NCI-H226 (cell line): ENCODE data around the gene RBM45.
"Not testable (repeated sequence)": the region's sequence is repeated elsewhere in the genome, so short reads cannot be mapped to it uniquely, and the experiment has no call there.

Source experiments
- DNase-seq: peaks from one replicate; pipeline ENCODE4 v3.0.0-alpha.2; 2015

The RBM45 gene

GRCh38 chr2:178108176-178108575, 4.1 kb upstream of the RBM45 start:
- DNase-seq = no peak

- peak; percentile 22 for DNase-seq
Observed at GRCh38 chr2:178109813-178110212, 2.4 kb upstream of the RBM45 start.

- no peak for DNase-seq
Observed at GRCh38 chr2:178110681-178111080, 1.6 kb upstream of the RBM45 start.

- DNase-seq = no peak
Observed at GRCh38 chr2:178111743-178112142, 494 bp upstream of the RBM45 start.

- DNase-seq = no peak
Observed at GRCh38 chr2:178114462-178114861, 2.2 kb downstream of the RBM45 start.

GRCh38 chr2:178115271-178115670, 3.0 kb downstream of the RBM45 start:
- no peak for DNase-seq

GRCh38 chr2:178117725-178118124, 5.5 kb downstream of the RBM45 start:
- DNase-seq = no peak

- DNase-seq = no peak
Observed at GRCh38 chr2:178119179-178119922, 7.1 kb downstream of the RBM45 start.

GRCh38 chr2:178123163-178123562, 10.9 kb downstream of the RBM45 start:
- DNase-seq = no peak

- DNase-seq = no peak
Observed at GRCh38 chr2:178125125-178125524, 12.9 kb downstream of the RBM45 start.

- DNase-seq = no peak
Observed at GRCh38 chr2:178125862-178126261, 13.6 kb downstream of the RBM45 start.

- DNase-seq = no peak
Observed at GRCh38 chr2:178128836-178129630, 16.8 kb downstream of the RBM45 start.

- DNase-seq = no peak
Observed at GRCh38 chr2:178136321-178137025, 24.2 kb downstream of the RBM45 start.

GRCh38 chr2:178142274-178143065, 30.2 kb downstream of the RBM45 start:
- no peak for DNase-seq

GRCh38 chr2:178143481-178143880, 31.2 kb downstream of the RBM45 start:
- no peak for DNase-seq

- no peak for DNase-seq
Observed at GRCh38 chr2:178152033-178152432, 39.8 kb downstream of the RBM45 start.

GRCh38 chr2:178152542-178152941, 40.3 kb downstream of the RBM45 start:
- no peak for DNase-seq

GRCh38 chr2:178152977-178153376, 40.7 kb downstream of the RBM45 start:
- no peak for DNase-seq

- not testable (repeated sequence) for DNase-seq
Observed at GRCh38 chr2:178153878-178154277, 41.6 kb downstream of the RBM45 start.

GRCh38 chr2:178155524-178155923, 43.3 kb downstream of the RBM45 start:
- DNase-seq = no peak

- DNase-seq = no peak
Observed at GRCh38 chr2:178157574-178157973, 45.3 kb downstream of the RBM45 start.

- no peak for DNase-seq
Observed at GRCh38 chr2:178159966-178160365, 47.7 kb downstream of the RBM45 start.

- no peak for DNase-seq
Observed at GRCh38 chr2:178160601-178161000, 48.4 kb downstream of the RBM45 start.
